Germinal center (tissue), 1 donor: ENCODE measurements around the gene PPRC1.

Source experiments
- DNase-seq: peaks from one replicate; pipeline ENCODE4 v3.0.0; 2012; ENCODE audit warnings: mixed read lengths, low spot score

Gene PPRC1

DNA sequence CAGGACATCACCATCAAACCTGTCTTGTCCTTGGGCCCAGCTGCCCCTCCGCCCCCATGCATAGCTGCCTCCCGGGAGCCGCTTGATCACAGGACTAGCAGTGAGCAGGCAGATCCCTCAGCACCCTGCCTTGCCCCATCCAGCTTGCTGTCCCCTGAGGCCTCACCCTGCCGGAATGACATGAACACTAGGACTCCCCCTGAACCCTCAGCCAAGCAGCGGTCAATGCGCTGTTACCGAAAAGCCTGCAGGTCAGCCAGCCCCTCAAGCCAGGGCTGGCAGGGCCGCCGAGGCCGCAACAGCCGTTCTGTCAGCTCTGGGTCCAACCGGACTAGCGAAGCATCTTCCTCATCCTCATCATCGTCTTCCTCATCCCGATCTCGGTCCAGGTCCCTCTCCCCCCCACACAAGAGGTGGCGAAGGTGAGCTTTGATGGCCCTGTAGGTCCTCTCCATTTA is 14.2 kb downstream of the PPRC1 start:
- DNase-seq = no peak

DNA sequence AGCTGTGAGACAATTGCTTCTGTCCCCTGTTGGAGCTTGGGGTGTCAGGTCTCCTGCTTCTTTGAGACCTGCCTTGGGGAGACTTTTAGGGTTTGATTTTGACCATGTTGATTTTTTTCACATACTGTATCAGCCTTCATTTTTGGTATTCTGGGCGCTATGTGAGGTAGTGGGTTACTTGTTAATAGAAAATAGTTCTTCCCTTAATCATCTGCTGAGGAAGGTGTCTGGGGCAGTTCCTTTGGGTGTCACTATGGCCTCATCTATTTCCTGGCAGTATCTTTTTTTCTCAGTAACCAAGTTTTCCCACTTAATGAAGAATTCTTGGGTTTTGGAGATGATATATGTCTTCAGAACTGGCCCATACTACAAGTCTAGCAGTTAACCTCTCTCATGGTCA is 14.7 kb downstream of the PPRC1 start:
- no peak for DNase-seq

DNA sequence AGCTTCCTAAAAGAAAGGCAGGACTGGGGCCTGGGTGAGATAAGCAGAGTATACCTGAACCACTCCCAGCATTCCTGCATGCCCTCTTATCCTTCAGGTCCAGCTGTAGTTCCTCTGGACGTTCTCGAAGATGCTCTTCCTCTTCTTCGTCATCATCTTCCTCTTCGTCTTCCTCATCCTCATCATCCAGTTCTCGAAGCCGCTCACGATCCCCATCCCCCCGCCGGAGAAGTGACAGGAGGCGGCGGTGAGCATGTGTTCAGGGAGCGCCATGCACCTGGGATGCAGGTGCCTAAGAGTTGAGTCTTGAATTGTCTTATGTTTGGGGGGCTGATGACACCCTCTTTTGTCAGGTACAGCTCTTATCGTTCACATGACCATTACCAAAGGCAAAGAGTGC is 15.4 kb downstream of the PPRC1 start:
- no peak for DNase-seq

DNA sequence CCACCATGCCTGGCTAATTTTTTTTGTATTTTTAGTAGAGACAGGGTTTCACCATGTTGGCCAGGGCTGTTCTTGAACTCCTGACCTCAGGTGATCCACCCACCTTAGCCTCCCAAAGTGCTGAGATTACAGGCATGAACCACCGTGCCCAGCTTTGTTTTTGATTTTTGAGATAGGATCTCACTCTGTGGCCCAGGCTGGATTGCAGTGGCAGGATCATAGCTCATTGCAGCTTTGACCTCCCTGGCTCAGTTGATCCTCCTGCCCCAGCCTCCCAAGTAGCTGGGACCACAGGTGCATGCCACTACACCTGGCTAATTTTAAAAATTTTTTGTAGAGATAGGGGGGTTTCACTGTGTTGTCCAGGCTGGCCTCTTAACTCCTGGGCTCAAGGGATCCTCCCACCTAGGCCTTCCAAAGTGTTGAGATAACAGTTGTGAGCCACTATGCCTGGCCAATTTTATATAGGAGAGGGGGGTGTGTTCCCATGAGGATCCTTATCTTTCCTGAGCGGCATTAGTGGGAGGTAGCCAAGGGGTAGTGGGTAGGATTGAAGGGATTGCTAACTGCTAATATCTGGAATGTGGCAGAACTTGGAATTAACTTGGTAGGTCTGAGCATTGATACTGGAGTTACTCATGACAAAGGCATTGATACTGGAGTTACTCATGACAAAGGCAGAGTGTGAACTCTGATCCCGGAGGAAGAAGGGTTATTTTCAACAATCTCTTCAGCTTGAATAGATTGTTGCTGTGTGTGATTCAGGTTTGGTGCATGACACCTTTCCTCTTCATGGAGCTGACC is 18.3 kb downstream of the PPRC1 start:
- no peak for DNase-seq

DNA sequence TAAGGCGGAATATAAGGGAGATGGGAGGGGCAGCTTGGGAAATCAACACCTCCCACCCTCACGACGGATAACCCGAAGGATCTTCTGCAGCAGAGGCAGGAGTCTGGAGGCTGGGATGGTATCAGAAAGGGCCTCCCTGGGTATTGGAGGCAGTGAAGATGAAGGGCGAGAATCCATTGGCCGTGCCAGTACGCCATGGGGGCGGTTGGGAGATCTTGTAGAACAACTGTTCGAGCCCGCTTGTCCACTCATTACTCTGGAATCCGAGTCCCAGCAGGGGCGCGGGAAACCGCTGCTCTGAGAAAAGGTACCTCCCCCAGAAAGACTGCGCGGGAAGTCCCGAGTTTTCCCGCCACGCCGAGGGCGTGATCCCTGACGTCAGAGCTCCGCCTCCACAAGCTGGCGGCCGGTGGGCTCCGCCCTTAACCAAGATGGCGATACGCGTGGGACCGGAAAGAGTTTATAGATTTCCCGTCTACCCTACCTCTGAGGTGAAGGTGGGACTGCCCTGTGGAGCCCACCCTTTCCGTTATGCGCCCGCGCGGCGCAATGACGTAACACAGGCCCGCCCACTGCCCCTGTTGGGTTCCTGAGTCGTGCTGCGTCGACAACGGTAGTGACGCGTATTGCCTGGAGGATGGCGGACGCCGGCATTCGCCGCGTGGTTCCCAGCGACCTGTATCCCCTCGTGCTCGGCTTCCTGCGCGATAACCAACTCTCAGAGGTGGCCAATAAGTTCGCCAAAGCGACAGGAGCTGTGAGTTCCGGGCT is 19.1 kb downstream of the PPRC1 start, which contains the start of gene NOLC1:
Gene NOLC1, plus strand, starts transcription at position 616 of the 771 bp plus-strand sequence. Its CDS starts 22 bp downstream, at position 638.
- peak; percentile 96 for DNase-seq

DNA sequence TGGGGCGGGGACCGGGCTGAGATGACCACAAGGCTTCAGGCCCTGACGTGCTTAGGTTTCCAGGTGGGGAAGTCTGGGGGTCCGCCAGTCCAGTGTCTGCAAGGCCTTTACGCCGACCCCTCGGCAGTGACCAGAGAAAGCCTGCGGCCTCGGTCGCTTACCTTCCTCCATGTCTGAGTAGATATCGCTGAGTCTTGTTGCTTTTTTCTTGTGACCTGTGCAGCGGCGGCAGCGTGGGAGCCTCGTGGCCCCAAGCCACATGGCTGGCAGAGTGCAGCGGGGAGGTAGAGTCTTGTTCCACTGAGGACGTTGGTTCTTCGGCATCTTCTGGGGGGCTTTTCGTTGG is 19.7 kb downstream of the PPRC1 start:
- no peak for DNase-seq

DNA sequence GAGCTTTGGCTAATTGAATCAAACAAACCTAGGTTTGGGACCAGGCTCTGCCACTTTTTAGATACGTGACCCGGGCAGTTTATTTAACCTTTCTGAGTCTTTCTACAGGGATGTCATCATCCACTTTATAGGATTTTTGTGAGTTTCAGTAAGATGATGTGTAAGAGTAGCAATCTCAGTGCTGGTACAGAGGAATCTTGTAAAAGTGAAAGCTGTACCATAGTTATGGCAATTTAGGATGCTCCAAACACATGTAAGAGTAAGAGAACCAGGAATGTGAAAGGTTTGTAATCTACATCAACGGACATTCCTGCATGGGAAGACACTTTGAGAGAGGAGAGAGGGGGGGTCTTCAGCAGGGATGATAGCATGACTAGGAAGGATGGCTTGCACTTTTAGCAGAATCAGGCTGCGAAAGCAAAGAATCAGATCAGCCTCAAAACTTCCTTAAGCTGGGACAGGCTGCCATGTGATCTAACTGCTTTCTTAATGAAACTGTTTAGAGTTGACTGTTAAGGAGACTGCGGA is 20.3 kb downstream of the PPRC1 start:
- no peak for DNase-seq

DNA sequence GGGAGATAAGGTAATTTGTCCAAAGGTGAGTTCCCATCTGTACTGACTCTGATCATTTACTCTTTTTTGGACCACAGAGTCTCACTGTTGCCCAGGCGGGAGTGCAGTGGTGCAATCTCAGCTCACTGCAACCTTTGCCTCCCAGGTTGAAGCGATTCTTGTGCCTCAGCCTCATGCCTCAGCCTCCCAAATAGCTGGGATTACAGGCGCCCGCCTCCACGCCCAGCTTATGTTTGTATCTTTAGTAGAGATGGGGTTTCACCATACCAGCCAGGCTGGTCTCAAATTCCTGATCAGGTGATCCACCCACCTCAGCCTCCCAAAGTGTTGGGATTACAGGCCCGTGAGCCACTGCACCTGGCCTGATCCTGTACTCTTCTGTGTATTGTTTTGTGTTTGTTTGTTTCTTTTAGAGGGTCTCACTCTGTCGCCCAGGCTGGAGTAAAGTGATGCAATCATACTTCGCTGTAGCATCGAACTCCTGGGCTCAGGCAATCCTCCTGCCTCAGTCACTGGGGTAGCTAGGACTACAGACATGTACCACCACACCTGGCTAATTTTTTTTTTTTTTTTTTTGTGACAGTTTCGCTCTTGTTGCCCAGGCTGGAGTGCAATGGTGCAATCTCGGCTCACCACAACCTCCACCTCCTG is 21.8 kb downstream of the PPRC1 start:
- DNase-seq = no peak

DNA sequence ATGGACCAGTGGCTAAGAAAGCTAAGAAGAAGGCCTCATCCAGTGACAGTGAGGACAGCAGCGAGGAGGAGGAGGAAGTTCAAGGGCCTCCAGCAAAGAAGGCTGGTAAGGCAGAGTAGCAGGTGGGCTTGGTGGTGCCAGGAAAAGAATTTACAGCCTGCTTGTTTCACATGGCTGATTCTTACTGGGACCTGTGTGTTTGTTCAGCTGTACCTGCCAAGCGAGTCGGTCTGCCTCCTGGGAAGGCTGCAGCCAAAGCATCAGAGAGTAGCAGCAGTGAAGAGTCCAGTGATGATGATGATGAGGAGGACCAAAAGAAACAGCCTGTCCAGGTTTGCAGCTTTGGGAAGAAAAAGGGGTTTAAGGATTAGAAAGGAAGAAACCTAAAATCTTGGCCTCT is 24.4 kb downstream of the PPRC1 start:
- DNase-seq = no peak

DNA sequence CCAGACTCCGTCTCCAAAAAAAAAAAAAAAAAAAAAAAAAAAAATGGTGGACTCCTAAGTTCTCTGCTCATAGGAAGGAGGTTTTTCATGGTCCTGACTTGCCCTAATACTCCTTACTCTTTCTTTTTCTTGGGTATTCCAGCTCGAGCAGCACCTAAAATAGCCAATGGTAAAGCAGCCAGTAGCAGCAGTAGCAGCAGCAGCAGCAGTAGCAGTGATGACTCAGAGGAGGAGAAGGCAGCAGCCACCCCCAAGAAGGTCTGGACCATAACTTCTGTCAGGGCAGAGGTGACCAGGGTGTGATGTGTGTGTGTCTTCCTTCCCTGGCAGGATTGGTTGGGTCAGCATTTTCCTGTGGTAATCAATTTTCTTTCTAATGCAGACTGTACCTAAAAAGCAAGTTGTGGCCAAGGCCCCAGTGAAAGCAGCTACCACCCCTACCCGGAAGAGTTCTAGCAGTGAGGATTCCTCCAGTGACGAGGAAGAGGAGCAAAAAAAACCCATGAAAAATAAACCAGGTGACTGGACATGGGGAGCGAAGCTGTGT is 26.3 kb downstream of the PPRC1 start:
- DNase-seq = no peak

DNA sequence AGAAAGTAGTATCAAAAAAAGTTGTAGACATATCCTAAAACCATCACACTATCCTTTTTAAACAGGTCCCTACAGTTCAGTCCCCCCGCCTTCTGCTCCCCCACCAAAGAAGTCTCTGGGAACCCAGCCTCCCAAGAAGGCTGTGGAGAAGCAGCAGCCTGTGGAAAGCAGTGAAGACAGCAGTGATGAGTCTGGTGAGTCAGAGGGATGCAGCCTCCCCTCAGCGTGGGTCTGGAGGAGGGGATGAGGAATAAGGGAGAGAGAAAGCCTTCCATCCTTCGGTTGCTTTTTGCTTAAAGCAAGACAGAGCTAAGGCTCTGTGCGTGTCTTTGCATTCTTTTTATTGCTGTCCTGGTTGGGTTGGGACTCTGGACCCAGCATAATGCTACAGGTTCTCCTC is 27.0 kb downstream of the PPRC1 start:
- DNase-seq = no peak

DNA sequence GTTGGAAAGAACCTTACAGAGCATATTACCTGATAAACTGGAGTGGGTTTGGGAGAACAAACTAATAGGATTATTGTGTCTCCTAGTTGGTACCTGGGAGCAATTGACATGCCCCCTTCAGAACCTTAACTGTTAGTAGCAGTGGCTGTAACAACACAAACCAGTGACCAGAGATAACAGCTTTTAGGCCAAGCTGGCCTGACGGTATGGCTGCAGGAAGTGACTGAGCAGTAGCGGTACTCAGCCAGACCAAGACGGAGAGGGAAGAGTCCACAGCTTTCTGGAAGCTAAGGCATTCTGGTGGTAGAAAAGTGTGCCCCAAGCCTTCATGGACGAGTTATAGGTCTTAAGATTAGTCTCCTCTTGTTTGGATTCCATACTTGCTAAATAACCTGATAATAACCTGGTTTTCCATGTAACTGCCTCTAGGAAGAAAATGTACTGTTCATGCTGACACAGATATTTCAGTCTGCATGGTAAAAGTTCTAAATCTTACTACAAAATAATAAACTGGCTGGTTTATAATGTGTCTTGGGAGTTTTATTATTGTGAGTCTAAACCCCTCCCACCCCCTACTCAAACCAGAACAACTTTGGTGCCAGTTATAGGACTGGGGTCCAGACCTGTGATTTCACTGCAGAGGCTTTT is 30.6 kb downstream of the PPRC1 start:
- no peak for DNase-seq

DNA sequence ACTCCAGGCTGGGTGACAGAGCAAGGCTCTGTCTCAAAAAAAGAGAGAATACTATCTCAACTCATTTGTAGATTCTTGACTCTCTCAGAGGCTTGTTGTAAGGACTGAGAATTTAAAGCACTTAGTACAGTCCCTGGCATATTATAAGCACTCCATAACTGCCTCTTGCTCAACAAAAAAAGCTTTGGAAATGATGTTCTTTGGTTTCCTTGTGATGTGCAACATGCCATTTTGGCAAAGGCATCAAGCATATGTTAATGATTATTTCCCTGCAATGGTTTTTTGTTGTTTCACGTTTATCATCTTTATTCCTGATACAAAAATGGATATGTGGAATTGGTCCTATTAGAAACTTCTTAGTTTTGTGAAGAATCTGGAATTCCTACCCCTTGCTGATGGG is 35.0 kb downstream of the PPRC1 start:
- DNase-seq = no peak

DNA sequence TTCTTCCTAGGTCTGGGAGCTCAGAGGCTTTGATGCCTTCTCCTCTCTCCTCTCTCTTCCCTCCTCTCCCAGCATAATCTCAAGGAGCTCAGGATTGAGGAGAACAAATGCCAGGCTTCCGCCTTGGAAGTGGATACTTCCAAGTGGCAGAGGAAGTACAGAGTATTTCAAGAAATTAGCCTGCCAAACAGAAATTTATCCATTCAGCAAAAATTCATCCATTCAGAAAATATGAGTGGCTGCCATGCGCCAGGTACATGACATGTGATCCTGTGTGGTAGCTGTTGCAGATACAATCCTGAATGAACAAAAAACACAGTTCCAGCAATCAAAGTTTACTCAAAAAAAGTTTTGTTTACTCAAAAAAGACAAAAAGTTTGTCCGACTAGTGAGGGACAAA is 37.8 kb downstream of the PPRC1 start:
- no peak for DNase-seq

DNA sequence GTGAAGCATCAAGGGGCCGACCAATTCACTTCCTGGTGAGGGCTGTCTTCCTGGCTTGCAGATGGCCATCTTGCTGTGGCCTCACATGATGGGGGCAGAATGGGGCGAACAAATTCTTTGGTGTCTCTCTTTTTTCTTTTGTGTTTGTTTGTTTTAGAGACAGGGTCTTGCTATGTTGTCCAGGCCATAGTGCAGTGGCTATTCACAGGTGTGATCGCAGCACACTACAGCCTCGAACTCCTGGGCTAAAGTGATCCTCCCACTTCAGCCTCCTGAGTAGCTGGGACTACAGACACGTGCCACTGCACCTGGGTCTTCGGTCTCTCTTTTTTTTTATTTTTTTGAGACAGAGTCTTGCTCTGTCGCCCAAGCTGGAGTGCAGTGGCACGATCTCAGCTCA is 39.4 kb downstream of the PPRC1 start:
- DNase-seq = no peak

DNA sequence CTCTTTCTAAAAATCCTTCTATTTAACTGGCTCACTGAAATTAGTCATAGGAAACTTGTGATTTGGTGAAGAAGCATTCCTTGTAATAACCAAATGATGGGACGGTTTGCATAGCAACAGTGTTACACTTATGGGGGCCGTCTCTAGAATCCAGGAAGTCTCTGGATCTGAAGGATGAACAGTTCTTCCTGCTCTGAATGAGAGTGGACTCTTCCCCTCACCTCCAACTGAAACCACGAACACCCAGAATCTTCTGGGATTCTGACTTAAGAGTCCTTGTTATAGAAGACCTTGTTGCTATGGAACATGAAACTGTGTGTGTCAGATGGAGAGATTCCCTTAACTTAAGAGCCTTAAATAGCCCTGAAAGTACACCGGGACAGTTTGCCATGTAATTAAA is 42.6 kb downstream of the PPRC1 start:
- DNase-seq = no peak

DNA sequence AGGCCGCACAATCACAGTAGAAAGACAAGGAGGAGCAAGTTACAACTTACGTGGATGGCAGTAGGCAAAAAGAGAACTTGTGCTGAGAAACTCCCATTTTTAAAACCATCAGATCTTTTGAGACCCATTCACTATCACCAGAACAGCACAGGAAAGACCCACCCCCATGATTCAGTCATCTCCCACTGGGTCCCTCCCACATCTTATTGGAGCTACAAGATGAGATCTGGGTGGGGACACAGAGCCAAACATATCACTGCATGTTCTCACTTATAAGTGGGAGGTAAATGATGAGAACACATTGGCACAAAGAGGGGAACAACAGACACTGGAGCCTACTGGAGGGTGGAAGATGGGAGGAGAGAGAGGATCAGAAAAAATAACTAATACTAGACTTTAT is 51.8 kb downstream of the PPRC1 start:
- no peak for DNase-seq

DNA sequence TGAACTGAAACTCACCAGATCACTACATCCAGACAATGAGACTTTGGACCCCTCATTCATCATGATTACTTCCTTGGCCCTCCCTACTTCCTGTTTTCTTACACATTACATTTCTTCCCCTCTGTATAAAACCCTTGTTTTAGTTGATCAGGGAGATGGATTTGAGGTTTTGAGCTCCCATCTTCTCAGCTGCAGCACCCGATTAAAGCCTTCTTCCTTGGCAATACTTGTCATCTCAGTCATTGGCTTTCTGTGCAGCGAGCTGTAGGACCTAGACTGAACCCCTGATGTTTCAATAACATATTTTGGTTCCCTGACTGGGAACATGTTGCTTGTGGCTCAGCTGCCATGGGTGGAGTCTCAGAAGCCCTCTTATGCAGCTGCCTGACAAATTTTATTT is 52.4 kb downstream of the PPRC1 start:
- DNase-seq = no peak

DNA sequence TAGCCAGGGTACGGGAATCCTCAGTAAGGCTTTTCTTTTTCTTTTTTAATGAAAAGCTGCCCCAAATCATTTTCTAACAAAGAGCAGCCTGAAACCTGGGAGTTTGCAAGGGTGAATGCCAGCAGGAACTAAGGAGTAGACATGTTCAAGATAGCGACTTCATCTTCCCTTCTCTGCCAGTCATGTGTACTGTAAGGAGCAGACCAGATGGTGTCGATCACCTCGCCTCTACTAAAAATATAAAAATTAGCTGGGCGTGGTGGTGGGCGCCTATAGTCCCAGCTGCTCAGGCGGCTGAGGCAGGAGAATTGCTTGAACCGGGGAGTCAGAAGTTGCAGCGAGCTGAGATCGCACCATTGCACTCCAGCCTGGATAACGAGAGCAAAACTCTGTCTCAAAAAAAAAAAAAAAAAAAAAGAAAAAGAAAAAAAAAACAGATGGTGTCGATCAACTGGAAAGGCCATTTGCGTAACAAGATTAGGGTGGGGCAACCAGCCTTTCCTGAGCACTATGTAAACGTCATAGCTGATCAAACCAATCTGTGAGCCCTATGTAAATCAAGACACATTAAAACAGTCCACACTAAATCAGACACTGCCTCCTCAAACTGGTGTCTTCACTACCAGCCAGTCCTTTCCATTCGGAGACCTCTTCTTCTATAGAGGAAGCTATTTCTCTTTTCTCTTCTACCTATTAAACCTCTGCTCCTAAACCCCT is 53.1 kb downstream of the PPRC1 start:
- no peak for DNase-seq

DNA sequence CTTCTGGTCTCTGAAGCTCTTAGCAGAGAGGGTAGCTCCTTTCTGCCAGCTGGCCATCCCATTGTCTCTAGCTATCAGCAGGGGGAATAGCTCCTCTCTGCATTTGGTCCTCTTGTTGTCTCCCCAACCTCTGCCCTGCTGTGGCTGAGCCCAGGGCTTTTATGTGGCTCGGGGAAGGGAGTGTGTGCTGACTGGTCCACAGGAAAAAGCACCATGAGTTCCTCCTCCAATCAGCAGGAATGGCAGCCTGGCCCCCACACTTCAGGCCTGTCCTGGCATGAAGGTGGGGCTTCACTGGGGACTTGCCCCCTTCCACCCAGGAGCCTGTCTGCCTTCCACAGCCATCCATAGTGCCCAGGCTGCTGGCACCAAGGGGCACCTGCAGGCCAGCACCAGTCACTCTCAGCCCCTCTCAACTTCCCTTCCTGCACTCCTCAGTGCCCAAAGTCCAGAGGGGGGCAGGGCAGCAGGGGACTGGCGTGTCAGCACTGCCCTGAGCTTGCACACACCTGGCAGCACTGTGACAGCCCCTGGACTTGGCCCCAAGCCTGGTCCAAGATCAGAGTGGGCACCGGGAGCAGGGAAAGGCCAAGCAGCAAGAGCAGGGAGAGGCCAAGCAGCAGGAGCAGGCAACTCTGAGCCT is 55.6 kb downstream of the PPRC1 start:
- no peak for DNase-seq
